ENCODE results near the gene F8. TPM values are rescaled to one million over a fixed set of nuclear protein-coding genes. Genes with fewer than 3 reads are reported as not detected.

Gene F8
- total and polyA plus RNA-seq, 2 donors from 2014 or later = 15.1 to 41.3 TPM

- Histone ChIP-seq H3K4me1 (ENCODE audit: control insufficient read depth in 2 of 3, insufficient read depth in 2 of 3, low read depth in 1 of 3, low read length in 3 of 3) (peaks cover 0 to 3% (median 2%) of the 10 kb centered on the region in 3 donors), H3K27ac (ENCODE audit: low read depth in 2 of 2, low read length in 2 of 2) (no peak overlapping the region), H3K36me3 (ENCODE audit: control insufficient read depth in 2 of 3, insufficient read depth in 3 of 3, low read length in 3 of 3) (no peaks in the 10 kb centered on the region), H3K9me3 (ENCODE audit: control insufficient read depth in 2 of 3, insufficient read depth in 1 of 3, low read length in 3 of 3) (no peaks in the 10 kb centered on the region), H3K27me3 (ENCODE audit: control insufficient read depth, insufficient read depth, low read length) (no peaks in the 10 kb centered on the region), H3K9ac (ENCODE audit: low read length in 3 of 3) (no peak overlapping the region), H3K4me3 (ENCODE audit: low read length in 3 of 3) (no peak overlapping the region)
- TF ChIP-seq, protein P1, sequence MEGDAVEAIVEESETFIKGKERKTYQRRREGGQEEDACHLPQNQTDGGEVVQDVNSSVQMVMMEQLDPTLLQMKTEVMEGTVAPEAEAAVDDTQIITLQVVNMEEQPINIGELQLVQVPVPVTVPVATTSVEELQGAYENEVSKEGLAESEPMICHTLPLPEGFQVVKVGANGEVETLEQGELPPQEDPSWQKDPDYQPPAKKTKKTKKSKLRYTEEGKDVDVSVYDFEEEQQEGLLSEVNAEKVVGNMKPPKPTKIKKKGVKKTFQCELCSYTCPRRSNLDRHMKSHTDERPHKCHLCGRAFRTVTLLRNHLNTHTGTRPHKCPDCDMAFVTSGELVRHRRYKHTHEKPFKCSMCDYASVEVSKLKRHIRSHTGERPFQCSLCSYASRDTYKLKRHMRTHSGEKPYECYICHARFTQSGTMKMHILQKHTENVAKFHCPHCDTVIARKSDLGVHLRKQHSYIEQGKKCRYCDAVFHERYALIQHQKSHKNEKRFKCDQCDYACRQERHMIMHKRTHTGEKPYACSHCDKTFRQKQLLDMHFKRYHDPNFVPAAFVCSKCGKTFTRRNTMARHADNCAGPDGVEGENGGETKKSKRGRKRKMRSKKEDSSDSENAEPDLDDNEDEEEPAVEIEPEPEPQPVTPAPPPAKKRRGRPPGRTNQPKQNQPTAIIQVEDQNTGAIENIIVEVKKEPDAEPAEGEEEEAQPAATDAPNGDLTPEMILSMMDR (IDR thresholded peaks at IDR 0.05; ENCODE audit: borderline replicate concordance, extremely low read depth, insufficient read depth) = no peak
- intact Hi-C loops (cut with DNase I) = no loop called here
- FAIRE-seq (peak; percentile 15), DNase-seq (no peak)
Observed at GRCh38 chrX:154793084-154793795, 229.3 kb downstream of the F8 start.

DNA sequence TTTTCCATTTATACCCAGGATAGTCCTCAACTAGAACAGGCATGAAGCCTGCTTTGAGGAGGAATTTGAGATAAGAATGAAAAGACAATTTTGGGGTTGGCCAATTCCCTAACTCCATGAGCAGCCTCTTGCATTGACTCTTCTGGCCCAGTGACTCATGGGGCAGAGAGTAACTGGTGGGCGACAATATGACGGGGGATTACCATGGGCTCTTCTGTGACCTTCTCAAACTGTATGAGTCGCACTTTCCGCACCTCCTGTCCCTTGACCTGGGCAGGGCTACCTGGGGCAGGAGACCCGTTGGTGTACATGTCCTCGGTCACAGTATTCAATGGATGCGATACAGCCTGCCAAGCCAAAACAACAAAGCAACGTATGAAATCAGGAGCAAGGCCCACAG is 230.6 kb downstream of the F8 start:
- Histone ChIP-seq H3K27me3 (ENCODE audit: control insufficient read depth, insufficient read depth, low read length) (no peaks in the 10 kb centered on the region), H3K4me1 (ENCODE audit: control insufficient read depth in 2 of 3, insufficient read depth in 2 of 3, low read depth in 1 of 3, low read length in 3 of 3) (peaks cover 0 to 3% (median 2%) of the 10 kb centered on the region in 3 donors), H3K27ac (ENCODE audit: low read depth in 2 of 2, low read length in 2 of 2) (peak overlapping the region in 1 of 2 donors; percentile 23), H3K9ac (ENCODE audit: low read length in 3 of 3) (no peak overlapping the region), H3K4me3 (ENCODE audit: low read length in 3 of 3) (no peak overlapping the region), H3K36me3 (ENCODE audit: control insufficient read depth in 2 of 3, insufficient read depth in 3 of 3, low read length in 3 of 3) (no peaks in the 10 kb centered on the region), H3K9me3 (ENCODE audit: control insufficient read depth in 2 of 3, insufficient read depth in 1 of 3, low read length in 3 of 3) (no peaks in the 10 kb centered on the region)
- DNase-seq (no peak), FAIRE-seq (no peak)
- TF ChIP-seq, protein P1 (IDR thresholded peaks at IDR 0.05; ENCODE audit: borderline replicate concordance, extremely low read depth, insufficient read depth) = no peak
- intact Hi-C loops (cut with DNase I) = no loop called here

- Histone ChIP-seq H3K9ac (ENCODE audit: low read length in 3 of 3) (no peak overlapping the region), H3K4me1 (ENCODE audit: control insufficient read depth in 2 of 3, insufficient read depth in 2 of 3, low read depth in 1 of 3, low read length in 3 of 3) (peaks cover 0 to 3% (median 0%) of the 10 kb centered on the region in 3 donors), H3K9me3 (ENCODE audit: control insufficient read depth in 2 of 3, insufficient read depth in 1 of 3, low read length in 3 of 3) (no peaks in the 10 kb centered on the region), H3K4me3 (ENCODE audit: low read length in 3 of 3) (no peak overlapping the region), H3K27ac (ENCODE audit: low read depth in 2 of 2, low read length in 2 of 2) (no peak overlapping the region), H3K36me3 (ENCODE audit: control insufficient read depth in 2 of 3, insufficient read depth in 3 of 3, low read length in 3 of 3) (no peaks in the 10 kb centered on the region), H3K27me3 (ENCODE audit: control insufficient read depth, insufficient read depth, low read length) (no peaks in the 10 kb centered on the region)
- intact Hi-C loops (cut with DNase I) = no loop called here
- TF ChIP-seq, protein P1 (IDR thresholded peaks at IDR 0.05; ENCODE audit: borderline replicate concordance, extremely low read depth, insufficient read depth) = no peak
- FAIRE-seq (peak; percentile 53), DNase-seq (no peak)
Observed at GRCh38 chrX:154791467-154791866, 231.1 kb downstream of the F8 start.

Small RNAs within 50 kb of the gene (microRNA-seq; reads per million reads assigned to microRNA genes)
- gene MIR1184-1 = not detected

Other genes starting within 250 kb of the F8 start
- 47.0 TPM for gene MPP1, start 217.2 kb downstream of the F8 start, total RNA-seq
- 76.4 TPM for gene MPP1, start 217.2 kb downstream of the F8 start, polyA plus RNA-seq (ENCODE audit: insufficient read depth, low read depth, low replicate concordance)
- gene SMIM9, start 188.1 kb downstream of the F8 start, total RNA-seq = not detected
- not detected for gene SMIM9, start 188.1 kb downstream of the F8 start, polyA plus RNA-seq (ENCODE audit: insufficient read depth, low read depth, low replicate concordance)
- 44.8 TPM for gene F8A1, start 136.4 kb downstream of the F8 start, total RNA-seq
- gene F8A1, start 136.4 kb downstream of the F8 start, polyA plus RNA-seq (ENCODE audit: insufficient read depth, low read depth, low replicate concordance) = 51.9 TPM
- 98.2 TPM for gene FUNDC2, start 4.1 kb upstream of the F8 start, total RNA-seq
- gene FUNDC2, start 4.1 kb upstream of the F8 start, polyA plus RNA-seq (ENCODE audit: insufficient read depth, low read depth, low replicate concordance) = 239 TPM
- gene CMC4, start 48.4 kb upstream of the F8 start, total RNA-seq = 6.6 TPM
- 26.2 TPM for gene CMC4, start 48.4 kb upstream of the F8 start, polyA plus RNA-seq (ENCODE audit: insufficient read depth, low read depth, low replicate concordance)
- gene MTCP1, start 48.4 kb upstream of the F8 start, total RNA-seq = 23.8 TPM
- gene MTCP1, start 48.4 kb upstream of the F8 start, polyA plus RNA-seq (ENCODE audit: insufficient read depth, low read depth, low replicate concordance) = 21.5 TPM
- 23.0 TPM for gene BRCC3, start 48.8 kb upstream of the F8 start, total RNA-seq
- 14.4 TPM for gene BRCC3, start 48.8 kb upstream of the F8 start, polyA plus RNA-seq (ENCODE audit: insufficient read depth, low read depth, low replicate concordance)
- 38.4 TPM for gene VBP1, start 193.7 kb upstream of the F8 start, total RNA-seq
- 53.8 TPM for gene VBP1, start 193.7 kb upstream of the F8 start, polyA plus RNA-seq (ENCODE audit: insufficient read depth, low read depth, low replicate concordance)
- 1.2 TPM for gene RAB39B, start 241.8 kb upstream of the F8 start, total RNA-seq
- gene RAB39B, start 241.8 kb upstream of the F8 start, polyA plus RNA-seq (ENCODE audit: insufficient read depth, low read depth, low replicate concordance) = 1.8 TPM

Measured in kidney (tissue), 14 donors.